DND-41 (cell line): Measurements from ENCODE around the gene KIF24.

Experiments used
- EZH2 ChIP-seq: IDR thresholded peaks from 3 replicates; pipeline ENCODE4 v1.6.1; 2012; ENCODE audit warnings: borderline replicate concordance, low read depth, mild to moderate bottlenecking, moderate library complexity, low read length, inconsistent platforms; ENCODE audit not compliant: severe bottlenecking
- TF ChIP-seq, protein P1 (sequence below): IDR thresholded peaks from 2 replicates; pipeline ENCODE4 v1.5.1; 2012; ENCODE audit warnings: borderline replicate concordance, low read length, moderate library complexity, mild to moderate bottlenecking; ENCODE audit not compliant: poor library complexity, severe bottlenecking; ENCODE audit errors: extremely low read depth

DNA sequence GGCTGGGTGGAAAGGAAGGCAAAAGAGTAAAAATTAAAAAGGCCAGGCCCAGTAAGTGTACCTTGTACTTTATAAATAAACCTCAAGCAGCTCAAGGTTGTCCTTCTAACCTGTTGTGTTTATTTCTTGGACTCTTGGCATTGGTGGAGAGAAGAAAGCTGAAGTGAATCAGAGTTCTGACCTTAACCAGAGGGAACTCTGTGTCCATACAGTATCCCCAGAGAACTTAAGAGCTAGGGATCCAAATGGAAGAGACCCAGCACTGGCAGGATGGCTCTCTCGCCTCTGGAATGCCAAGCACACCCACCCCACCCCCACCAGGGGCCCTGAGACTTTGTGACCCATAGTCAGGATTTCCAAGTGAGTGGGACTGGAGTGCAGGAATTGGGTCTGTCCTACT is 14.5 kb upstream of the KIF24 start:
- TF ChIP-seq, protein P1, sequence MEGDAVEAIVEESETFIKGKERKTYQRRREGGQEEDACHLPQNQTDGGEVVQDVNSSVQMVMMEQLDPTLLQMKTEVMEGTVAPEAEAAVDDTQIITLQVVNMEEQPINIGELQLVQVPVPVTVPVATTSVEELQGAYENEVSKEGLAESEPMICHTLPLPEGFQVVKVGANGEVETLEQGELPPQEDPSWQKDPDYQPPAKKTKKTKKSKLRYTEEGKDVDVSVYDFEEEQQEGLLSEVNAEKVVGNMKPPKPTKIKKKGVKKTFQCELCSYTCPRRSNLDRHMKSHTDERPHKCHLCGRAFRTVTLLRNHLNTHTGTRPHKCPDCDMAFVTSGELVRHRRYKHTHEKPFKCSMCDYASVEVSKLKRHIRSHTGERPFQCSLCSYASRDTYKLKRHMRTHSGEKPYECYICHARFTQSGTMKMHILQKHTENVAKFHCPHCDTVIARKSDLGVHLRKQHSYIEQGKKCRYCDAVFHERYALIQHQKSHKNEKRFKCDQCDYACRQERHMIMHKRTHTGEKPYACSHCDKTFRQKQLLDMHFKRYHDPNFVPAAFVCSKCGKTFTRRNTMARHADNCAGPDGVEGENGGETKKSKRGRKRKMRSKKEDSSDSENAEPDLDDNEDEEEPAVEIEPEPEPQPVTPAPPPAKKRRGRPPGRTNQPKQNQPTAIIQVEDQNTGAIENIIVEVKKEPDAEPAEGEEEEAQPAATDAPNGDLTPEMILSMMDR: no peak
- TF ChIP-seq EZH2: no peak
